Stimulated activated effector memory CD8-positive, alpha-beta T cell treated with anti-CD3 and anti-CD28 coated beads, Interleukin-12 subunit alpha, Interleukin-12 subunit beta, amount 100 ng/mL, for 72 hours (primary cell): ENCODE results near the gene CDHR5.

ENCODE experiments used
- ATAC-seq: fragments of 150-1000 bp; cut with Tn5 transposase; 2 replicates; pipeline ENCODE4 v1.10.0; 2021
- DNase-seq, 2 donors: peaks; one replicate each; pipeline ENCODE4 v3.0.0; 2021 to 2022; ENCODE audit warnings: low spot score in 2 of 2
- H3K27ac Mint-ChIP-seq: one replicate; pipeline ENCODE4 v1.8.0; 2022; ENCODE audit warnings: mild to moderate bottlenecking, mixed read lengths
- H3K36me3 Mint-ChIP-seq: one replicate; pipeline ENCODE4 v1.8.0; 2022; ENCODE audit warnings: mild to moderate bottlenecking, mixed read lengths
- H3K4me1 Mint-ChIP-seq: one replicate; pipeline ENCODE4 v1.8.0; 2022; ENCODE audit warnings: mixed read lengths
- H3K4me3 Mint-ChIP-seq: one replicate; pipeline ENCODE4 v1.8.0; 2022; ENCODE audit warnings: mild to moderate bottlenecking, mixed read lengths
- H3K9me3 Mint-ChIP-seq: one replicate; pipeline ENCODE4 v1.8.0; 2022; ENCODE audit warnings: mixed read lengths

Gene CDHR5, protein sequence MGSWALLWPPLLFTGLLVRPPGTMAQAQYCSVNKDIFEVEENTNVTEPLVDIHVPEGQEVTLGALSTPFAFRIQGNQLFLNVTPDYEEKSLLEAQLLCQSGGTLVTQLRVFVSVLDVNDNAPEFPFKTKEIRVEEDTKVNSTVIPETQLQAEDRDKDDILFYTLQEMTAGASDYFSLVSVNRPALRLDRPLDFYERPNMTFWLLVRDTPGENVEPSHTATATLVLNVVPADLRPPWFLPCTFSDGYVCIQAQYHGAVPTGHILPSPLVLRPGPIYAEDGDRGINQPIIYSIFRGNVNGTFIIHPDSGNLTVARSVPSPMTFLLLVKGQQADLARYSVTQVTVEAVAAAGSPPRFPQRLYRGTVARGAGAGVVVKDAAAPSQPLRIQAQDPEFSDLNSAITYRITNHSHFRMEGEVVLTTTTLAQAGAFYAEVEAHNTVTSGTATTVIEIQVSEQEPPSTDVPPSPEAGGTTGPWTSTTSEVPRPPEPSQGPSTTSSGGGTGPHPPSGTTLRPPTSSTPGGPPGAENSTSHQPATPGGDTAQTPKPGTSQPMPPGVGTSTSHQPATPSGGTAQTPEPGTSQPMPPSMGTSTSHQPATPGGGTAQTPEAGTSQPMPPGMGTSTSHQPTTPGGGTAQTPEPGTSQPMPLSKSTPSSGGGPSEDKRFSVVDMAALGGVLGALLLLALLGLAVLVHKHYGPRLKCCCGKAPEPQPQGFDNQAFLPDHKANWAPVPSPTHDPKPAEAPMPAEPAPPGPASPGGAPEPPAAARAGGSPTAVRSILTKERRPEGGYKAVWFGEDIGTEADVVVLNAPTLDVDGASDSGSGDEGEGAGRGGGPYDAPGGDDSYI

DNA sequence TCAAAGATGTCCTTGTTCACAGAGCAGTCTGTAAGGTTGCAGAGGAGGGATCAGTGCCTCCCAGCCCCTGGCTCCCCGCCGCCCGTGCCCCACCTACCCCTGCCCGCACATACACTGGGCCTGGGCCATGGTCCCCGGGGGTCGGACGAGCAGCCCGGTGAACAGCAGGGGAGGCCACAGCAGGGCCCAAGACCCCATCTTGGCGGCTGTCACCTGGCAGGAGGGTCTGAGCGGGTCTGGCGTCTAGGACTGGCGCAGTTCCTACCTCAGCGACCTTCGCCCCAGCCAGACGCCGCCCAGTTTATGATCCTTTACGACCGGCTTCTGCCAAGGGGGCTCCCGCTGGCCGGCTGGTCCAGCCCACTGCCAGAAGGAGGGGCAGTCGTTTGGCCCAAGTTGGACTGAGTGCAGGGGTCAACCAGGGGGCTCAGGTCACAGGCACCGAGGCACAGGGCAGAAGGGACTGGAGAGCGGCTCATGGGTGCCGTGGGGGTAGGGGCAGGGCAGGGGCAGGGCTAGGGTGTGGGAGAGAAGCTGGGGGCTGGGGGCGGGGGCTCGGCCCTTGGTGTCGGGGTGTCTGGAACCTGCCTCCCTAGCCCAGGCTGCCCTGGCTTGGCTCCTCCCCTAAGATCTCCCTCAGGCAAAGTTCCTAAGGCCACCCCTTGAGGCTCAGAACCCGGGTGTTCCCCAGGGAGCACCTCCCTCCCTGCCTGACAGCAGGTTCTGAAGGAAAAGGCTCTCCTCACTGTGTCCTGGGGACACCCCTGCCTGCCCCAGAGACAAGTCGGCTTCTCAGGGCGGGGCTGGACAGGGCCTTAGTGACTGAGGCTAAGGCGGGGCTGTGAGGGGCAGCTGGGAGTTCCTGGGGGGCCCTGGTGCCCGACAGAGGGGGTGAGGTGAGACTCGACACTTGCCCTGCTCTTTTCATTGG lies at the start of gene CDHR5:
TSS of gene CDHR5 (minus strand) at position 251 of the 931 bp plus-strand sequence. CDS start at position 198, 53 bp downstream.
- no peak within 1 kb of the TSS for H3K4me3 Mint-ChIP-seq
- no peaks in the 10 kb centered on the region for H3K9me3 Mint-ChIP-seq
- ATAC-seq (no peak), DNase-seq (peak in 1 of 2 donors; percentile 51)
- peaks cover 29% of the 10 kb centered on the region for H3K4me1 Mint-ChIP-seq
- no peak within 1 kb of the TSS for H3K27ac Mint-ChIP-seq
- H3K36me3 Mint-ChIP-seq = peaks cover 20% of the 10 kb centered on the region

DNA sequence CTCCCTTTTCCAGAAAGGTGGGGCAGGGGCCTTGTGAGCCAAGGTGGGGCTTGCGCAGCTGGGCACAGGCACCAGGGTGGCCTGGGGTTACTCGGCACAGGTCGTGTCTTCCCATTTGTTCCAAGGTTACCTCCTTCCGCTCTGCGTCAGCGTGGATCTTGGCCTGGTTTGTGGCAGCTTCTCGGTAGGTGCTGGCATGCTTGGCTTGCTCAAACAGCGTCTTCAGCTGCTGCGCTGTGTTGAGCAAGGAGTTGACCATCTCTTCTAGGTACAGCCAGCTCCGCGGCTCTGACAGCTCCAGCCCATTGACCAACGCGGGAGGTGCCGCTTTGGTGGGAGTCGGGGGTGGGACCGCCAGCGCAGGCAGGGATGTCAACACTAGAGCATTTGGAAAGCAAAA lies 49.7 kb upstream of the CDHR5 start:
- Mint-ChIP-seq H3K9me3 (no peaks in the 10 kb centered on the region), H3K36me3 (peaks cover 96% of the 10 kb centered on the region), H3K27ac (no peak overlapping the region), H3K4me3 (no peak overlapping the region), H3K4me1 (peaks cover 4% of the 10 kb centered on the region)
- DNase-seq (no peak), ATAC-seq (no peak)

DNA sequence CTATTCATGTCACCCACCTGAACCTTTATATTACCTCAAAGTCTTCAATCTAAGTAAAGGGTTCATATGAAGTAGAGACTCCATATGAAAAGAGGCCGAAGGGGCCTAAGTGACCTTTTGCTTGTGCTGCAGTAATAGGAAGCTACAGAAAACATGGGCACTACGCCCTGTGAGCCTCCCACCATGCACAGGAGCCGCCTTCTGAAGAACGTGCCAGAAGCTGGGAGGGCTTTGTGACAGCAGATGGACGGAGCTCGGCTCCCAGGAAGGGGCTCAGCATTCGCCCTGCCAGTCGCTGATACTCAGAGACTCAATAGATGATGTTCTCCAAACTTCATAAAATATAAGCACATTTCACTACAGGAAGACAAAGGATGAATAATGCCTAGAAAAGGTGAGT lies 49.1 kb upstream of the CDHR5 start:
- Mint-ChIP-seq H3K4me3 (no peak overlapping the region), H3K36me3 (peaks cover 93% of the 10 kb centered on the region), H3K9me3 (no peaks in the 10 kb centered on the region), H3K27ac (no peak overlapping the region), H3K4me1 (peaks cover 4% of the 10 kb centered on the region)
- DNase-seq = no peak
- ATAC-seq = no peak

DNA sequence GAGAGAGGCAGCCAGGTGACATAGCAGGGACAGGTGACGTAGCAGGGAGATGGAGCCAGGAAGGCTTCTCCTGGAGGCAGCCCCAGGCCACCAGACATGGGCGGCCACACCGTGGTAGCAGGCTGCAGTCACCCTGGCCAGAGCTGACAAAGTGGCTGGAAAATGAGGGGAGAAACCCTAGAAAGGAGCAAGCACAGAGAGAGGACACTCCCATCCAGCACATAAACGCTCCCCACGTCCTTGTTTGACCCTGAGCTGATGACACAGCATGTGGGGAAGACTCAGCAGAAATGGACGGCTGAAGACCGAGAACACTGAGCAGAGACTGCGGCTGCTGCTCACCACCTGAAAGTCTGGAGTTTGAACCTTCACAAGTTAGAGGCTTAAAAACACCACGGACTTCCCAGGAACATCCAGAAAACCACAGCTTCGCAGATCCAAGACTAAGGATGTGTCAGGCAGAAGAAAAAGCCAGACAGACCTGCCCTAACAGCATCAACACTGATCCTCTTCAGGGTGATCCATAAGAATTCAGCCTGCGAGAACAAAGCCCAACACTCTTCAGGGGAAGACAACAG lies 41.0 kb upstream of the CDHR5 start:
- no peak for DNase-seq
- H3K9me3 Mint-ChIP-seq = no peaks in the 10 kb centered on the region
- H3K36me3 Mint-ChIP-seq = peaks cover 55% of the 10 kb centered on the region
- H3K27ac Mint-ChIP-seq = peak overlapping the region; percentile 40
- H3K4me3 Mint-ChIP-seq = no peak overlapping the region
- no peak for ATAC-seq
- H3K4me1 Mint-ChIP-seq = peaks cover 7% of the 10 kb centered on the region

DNA sequence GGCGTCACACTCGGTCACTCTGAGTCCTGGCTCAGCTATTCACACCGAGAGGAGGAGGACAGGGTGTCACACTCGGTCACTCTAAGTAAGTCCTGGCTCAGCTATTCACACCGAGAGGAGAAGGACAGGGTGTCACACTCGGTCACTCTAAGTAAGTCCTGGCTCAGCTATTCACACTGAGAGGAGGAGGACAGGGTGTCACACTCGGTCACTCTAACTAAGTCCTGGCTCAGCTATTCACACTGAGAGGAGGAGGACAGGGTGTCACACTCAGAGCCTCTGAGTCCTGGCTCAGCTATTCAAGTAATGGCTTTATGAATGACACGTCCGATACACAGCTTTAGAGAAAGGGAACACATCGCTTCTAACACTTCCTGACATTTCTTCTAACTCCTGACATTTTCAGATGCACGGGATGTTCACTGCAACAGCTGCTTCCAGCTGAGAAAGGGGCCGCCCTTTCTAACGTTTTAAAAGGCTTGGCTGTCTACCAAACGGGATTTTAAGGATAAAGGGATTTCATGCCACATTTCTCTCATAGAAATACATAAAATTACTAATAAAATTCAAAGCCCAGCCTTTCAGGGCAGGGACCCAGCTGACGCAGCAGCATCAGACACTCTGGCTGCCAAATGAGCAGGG lies 40.4 kb upstream of the CDHR5 start:
- Mint-ChIP-seq H3K27ac (peak overlapping the region; percentile 40), H3K4me3 (no peak overlapping the region), H3K36me3 (peaks cover 49% of the 10 kb centered on the region), H3K9me3 (no peaks in the 10 kb centered on the region), H3K4me1 (peaks cover 7% of the 10 kb centered on the region)
- ATAC-seq (no peak), DNase-seq (no peak)

DNA sequence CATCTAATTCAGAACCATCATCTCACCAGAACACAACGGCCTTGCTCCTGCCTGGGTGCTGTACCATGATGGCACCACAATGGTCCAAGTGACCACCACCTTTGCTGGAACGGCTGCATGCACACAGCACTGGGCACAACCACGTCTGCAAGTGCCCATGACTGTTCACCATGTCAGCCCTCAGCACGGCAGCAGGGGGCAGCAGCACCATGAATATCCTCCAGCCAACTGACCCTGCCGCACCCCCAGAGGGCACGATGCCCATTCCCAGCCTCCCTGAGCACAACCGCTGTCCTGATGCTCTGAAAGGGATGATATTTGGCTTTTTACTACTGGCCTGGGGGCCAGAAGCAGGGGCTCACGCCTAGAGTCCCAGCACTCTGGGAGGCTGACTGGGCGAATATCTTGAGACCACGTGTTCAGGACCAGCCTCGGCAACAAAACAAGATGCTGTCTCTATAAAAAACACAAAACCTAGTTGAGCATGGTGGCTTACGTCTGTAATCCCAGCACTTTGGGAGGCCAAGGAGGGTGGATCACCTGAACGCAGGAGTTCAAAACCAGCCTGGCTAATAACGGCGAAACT lies 38.0 kb upstream of the CDHR5 start:
- Mint-ChIP-seq H3K4me3 (no peak overlapping the region), H3K36me3 (peaks cover 57% of the 10 kb centered on the region), H3K27ac (peak overlapping the region; percentile 50), H3K9me3 (no peaks in the 10 kb centered on the region), H3K4me1 (peaks cover 7% of the 10 kb centered on the region)
- DNase-seq (peak in 1 of 2 donors; percentile 66), ATAC-seq (peak; percentile 67)

DNA sequence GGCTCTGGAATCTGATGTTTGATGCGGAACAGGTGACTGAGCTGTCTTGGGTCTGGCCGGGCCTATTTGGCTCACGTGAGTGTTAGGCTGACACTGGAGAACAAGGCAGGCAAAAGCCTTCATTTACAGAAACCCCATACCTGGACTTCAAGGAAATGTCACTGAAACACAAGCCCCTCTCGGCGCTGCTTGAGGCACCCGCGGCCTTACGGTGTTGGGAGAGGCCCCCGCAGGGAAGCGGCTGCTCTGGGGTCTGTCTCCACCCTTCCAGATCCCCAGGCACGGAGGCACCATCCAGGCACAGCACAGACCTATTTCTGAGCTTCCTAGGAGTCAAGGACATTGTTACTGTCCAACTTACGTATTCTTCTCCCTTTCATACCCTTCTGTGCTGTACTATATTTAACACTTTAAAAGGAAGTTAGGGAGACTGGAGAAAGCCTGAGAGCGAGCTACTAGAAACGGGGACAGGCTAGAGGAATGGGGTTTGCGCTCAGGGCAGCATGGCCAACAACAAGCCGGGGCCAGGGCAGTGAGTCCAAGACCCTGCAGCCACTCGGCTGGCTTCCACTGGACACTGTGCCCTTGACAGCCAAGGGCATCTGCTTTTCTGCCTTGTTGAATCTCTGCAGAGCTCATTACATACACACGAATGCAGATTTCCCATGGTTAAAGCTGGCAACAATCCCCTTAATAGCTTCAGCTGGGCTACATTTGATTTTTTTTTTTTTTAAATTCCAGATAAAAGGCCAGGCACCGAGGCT lies 36.1 kb upstream of the CDHR5 start:
- H3K27ac Mint-ChIP-seq = no peak overlapping the region
- H3K9me3 Mint-ChIP-seq = no peaks in the 10 kb centered on the region
- no peak overlapping the region for H3K4me3 Mint-ChIP-seq
- peaks cover 53% of the 10 kb centered on the region for H3K36me3 Mint-ChIP-seq
- ATAC-seq (no peak), DNase-seq (no peak)
- H3K4me1 Mint-ChIP-seq = peaks cover 7% of the 10 kb centered on the region

DNA sequence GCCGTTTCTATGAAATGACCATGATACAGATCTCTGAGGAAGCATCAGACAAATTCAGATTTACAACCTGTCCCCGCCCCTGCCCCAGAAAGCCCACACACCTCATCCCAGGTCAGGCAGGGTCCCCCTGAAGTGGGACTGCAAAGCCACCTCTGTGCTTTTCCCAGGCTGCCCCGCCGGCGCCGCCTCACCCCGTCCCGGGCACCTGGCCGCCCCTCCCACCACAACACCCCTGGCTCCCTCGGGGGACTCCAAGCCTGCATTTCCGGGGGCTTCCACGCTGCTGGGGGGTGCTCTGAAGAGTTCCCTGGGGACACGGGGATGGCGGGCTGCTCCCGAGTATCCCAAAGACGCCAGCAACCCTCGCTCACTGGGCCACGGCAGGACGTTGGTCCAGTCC lies 35.5 kb upstream of the CDHR5 start:
- Mint-ChIP-seq H3K4me1 (peaks cover 7% of the 10 kb centered on the region), H3K9me3 (no peaks in the 10 kb centered on the region), H3K27ac (no peak overlapping the region), H3K4me3 (no peak overlapping the region), H3K36me3 (peaks cover 49% of the 10 kb centered on the region)
- DNase-seq = no peak
- ATAC-seq = no peak

DNA sequence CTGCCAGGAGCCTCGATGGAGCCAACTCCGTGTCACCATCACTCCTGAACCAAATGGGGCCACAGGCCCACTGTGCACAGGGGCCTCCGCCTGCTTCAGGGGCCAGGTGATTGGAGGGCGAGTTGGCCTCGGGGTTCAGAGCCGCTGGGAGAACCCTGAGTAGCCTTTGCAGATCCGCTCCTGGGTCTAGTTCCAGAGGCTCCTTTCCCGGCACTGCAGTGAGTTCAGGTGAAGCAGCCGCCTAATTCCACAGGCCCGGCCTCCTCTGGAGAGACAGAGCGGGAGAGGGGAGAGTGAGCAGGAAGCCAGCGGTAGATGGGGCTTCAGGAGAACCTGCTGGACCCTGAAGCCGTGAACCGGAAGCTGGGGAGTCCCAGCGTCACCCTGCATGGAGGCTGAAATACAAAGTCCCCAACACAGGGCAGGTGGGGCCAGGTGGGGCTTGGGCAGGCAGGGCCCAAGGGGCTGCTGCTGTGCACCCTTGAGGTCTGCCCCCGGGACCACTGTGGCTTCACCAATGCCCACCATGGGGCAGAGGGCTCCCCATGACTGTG lies 34.9 kb upstream of the CDHR5 start:
- H3K4me3 Mint-ChIP-seq = no peak overlapping the region
- no peaks in the 10 kb centered on the region for H3K9me3 Mint-ChIP-seq
- DNase-seq (no peak), ATAC-seq (no peak)
- peaks cover 54% of the 10 kb centered on the region for H3K36me3 Mint-ChIP-seq
- peaks cover 7% of the 10 kb centered on the region for H3K4me1 Mint-ChIP-seq
- H3K27ac Mint-ChIP-seq = no peak overlapping the region

DNA sequence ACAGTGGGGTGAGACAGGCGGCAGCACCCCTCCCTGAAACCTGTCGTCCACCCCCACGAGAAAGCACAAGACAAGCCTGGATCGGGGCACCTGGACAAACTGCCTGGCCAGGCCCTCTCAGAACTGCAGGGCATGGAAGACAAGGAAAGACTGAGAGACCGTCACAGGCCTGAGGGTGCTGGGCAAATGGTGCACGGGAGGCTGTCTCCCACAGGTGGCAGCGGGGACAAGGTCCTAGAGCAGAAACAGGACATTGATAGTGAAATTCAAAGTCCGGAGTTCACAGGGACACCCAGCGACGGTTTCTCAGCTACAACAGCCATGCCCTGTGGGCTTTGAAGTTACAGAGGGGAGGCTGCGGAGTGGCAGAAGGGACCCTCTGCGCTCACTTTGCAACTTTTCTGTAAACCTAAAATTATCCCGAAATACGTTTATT lies 33.0 kb upstream of the CDHR5 start:
- Mint-ChIP-seq H3K9me3 (no peaks in the 10 kb centered on the region), H3K4me1 (peaks cover 4% of the 10 kb centered on the region), H3K27ac (no peak overlapping the region), H3K4me3 (no peak overlapping the region), H3K36me3 (peaks cover 53% of the 10 kb centered on the region)
- DNase-seq (no peak), ATAC-seq (no peak)

DNA sequence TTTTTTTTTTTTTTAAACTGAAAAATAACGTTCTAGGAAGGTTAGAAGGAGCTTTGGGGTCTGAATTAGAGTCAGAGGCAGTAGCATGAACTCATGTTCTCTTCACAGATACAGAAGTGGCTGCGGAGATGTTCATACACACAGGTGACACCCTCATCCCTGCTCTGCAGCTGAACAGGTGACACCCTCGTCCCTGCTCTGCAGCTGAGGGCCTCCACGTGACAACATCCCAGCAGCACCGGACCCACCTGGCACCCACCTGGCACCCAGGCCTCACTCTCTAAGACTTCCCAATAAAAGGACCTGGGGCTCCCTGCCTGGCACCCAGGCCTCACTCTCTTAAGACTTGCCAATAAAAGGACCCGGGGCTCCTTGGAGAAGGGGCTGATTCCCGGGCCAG lies 32.1 kb upstream of the CDHR5 start:
- ATAC-seq (no peak), DNase-seq (no peak)
- Mint-ChIP-seq H3K27ac (no peak overlapping the region), H3K4me1 (no peaks in the 10 kb centered on the region), H3K4me3 (no peak overlapping the region), H3K9me3 (no peaks in the 10 kb centered on the region), H3K36me3 (peaks cover 54% of the 10 kb centered on the region)

DNA sequence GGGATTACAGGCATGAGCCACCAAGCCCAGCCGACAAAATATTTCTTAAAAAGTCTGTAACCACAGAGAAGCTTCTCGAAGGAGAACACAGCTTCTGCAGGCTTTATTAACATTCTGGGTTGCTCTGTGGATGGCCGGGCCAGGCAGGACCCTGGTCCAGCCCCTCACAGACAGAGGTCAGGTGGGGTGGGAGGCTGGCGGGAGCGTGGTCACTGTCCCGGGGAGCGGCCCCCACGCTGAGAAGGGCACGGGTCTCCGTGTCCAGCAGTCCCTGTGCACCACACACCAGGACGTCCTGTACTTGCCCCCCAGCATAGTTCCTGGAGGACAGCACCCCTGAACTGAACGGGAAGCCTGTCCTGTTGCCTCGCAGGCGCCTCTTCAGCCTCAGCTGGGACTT lies 31.7 kb upstream of the CDHR5 start:
- Mint-ChIP-seq H3K4me1 (no peaks in the 10 kb centered on the region), H3K9me3 (no peaks in the 10 kb centered on the region), H3K4me3 (no peak overlapping the region), H3K27ac (no peak overlapping the region), H3K36me3 (peaks cover 56% of the 10 kb centered on the region)
- DNase-seq (no peak), ATAC-seq (no peak)

DNA sequence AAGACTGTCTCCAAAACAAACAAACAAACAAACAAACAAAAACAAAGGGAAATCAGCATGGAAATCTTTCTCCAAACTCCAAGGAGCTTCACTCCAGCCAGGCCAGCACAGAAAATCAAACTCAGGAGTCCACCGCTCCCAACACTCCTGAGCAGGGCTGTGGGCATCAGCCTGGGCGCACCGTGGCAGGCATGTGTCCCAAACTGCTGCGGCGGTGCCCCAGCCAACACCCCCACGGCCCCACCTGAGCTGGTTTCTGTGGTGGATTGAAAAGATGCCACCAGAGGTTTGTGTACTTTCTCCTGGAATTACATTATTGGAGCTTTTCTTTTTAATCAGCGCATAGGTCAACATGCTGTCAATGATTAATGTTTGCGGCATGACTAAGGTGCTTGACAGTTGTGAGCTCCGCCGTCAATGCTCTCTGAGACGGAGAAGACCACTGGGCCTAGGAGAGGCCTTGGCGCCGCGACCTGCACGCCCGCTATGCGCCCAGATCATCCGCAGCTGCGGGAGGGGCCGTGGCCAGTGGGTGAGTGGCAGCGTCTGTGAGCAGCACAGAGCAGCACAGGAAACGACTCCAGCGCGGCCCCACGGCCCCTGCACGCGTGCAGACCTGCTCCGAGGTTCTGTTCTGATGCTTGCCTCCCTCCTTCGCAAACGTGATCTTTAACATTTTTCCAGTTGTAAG lies 30.4 kb upstream of the CDHR5 start:
- Mint-ChIP-seq H3K36me3 (peaks cover 68% of the 10 kb centered on the region), H3K9me3 (no peaks in the 10 kb centered on the region), H3K27ac (no peak overlapping the region), H3K4me1 (no peaks in the 10 kb centered on the region), H3K4me3 (no peak overlapping the region)
- DNase-seq = no peak
- no peak for ATAC-seq
